Measurements from ENCODE around the gene SUN1.
"Not testable (repeated sequence)": the region's sequence is repeated elsewhere in the genome, so short reads cannot be mapped to it uniquely, and the experiment has no call there.

DNA sequence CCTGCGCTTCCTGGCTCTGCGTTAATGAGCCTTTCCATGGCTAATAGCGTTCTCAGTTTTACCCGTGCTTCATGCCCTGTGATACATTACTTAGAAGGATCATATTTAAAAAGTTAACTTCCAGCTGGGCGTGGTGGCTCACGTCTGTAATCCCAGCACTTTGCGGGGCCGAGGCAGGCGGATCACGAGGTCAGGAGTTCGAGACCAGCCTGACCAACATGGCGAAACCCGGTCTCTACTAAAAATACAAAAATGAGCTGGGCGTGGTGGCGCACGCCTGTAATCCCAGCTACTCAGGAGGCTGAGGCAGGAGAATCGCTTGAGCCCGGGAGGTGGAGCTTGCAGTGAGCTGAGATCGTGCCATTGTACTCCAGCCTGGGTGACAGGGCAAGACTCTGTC, 40.4 kb downstream of the SUN1 start:
- not testable (repeated sequence) for TF ChIP-seq POLR2A (IDR thresholded peaks at IDR 0.05)
- TF ChIP-seq, protein P1, sequence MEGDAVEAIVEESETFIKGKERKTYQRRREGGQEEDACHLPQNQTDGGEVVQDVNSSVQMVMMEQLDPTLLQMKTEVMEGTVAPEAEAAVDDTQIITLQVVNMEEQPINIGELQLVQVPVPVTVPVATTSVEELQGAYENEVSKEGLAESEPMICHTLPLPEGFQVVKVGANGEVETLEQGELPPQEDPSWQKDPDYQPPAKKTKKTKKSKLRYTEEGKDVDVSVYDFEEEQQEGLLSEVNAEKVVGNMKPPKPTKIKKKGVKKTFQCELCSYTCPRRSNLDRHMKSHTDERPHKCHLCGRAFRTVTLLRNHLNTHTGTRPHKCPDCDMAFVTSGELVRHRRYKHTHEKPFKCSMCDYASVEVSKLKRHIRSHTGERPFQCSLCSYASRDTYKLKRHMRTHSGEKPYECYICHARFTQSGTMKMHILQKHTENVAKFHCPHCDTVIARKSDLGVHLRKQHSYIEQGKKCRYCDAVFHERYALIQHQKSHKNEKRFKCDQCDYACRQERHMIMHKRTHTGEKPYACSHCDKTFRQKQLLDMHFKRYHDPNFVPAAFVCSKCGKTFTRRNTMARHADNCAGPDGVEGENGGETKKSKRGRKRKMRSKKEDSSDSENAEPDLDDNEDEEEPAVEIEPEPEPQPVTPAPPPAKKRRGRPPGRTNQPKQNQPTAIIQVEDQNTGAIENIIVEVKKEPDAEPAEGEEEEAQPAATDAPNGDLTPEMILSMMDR (IDR thresholded peaks at IDR 0.05): not testable (repeated sequence)
